MG63 (cell line): ENCODE measurements around the gene TRMT10B. TPM values are rescaled to one million over a fixed set of nuclear protein-coding genes. Genes with fewer than 3 reads are reported as not detected.

Experiments used
- DNase-seq: peaks from one replicate; pipeline ENCODE4 v3.0.0-alpha.2; 2020
- H3K27me3 ChIP-seq: fragments of 250-450 bp; sonication (Bioruptor Pico); 2 replicates; pipeline ENCODE4 v1.5.1; 2020; ENCODE audit warnings: mild to moderate bottlenecking, moderate library complexity
- H3K36me3 ChIP-seq: fragments of 250-450 bp; sonication (Bioruptor Pico); 2 replicates; pipeline ENCODE4 v1.5.1; 2020; ENCODE audit warnings: mild to moderate bottlenecking, moderate library complexity
- H3K4me3 ChIP-seq: fragments of 250-450 bp; sonication (Bioruptor Pico); 2 replicates; pipeline ENCODE4 v1.5.1; 2020; ENCODE audit warnings: mild to moderate bottlenecking, moderate library complexity
- H3K9me3 ChIP-seq: fragments of 250-450 bp; sonication (Bioruptor Pico); 2 replicates; pipeline ENCODE4 v1.5.1; 2020; ENCODE audit warnings: mild to moderate bottlenecking, moderate library complexity
- total RNA-seq: library from RNA; depleted of rRNA; stranded (reverse); fragments of >200 nt; shearing (Covaris generic); gene quantifications from 2 replicates; pipeline ENCODE4 v1.2.3, GENCODE V29; 2014; ENCODE audit warnings: low replicate concordance; rRNA removed

TRMT10B gene, protein sequence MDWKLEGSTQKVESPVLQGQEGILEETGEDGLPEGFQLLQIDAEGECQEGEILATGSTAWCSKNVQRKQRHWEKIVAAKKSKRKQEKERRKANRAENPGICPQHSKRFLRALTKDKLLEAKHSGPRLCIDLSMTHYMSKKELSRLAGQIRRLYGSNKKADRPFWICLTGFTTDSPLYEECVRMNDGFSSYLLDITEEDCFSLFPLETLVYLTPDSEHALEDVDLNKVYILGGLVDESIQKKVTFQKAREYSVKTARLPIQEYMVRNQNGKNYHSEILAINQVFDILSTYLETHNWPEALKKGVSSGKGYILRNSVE
- 1.5 and 5.1 TPM in 2 replicates for total RNA-seq

DNA sequence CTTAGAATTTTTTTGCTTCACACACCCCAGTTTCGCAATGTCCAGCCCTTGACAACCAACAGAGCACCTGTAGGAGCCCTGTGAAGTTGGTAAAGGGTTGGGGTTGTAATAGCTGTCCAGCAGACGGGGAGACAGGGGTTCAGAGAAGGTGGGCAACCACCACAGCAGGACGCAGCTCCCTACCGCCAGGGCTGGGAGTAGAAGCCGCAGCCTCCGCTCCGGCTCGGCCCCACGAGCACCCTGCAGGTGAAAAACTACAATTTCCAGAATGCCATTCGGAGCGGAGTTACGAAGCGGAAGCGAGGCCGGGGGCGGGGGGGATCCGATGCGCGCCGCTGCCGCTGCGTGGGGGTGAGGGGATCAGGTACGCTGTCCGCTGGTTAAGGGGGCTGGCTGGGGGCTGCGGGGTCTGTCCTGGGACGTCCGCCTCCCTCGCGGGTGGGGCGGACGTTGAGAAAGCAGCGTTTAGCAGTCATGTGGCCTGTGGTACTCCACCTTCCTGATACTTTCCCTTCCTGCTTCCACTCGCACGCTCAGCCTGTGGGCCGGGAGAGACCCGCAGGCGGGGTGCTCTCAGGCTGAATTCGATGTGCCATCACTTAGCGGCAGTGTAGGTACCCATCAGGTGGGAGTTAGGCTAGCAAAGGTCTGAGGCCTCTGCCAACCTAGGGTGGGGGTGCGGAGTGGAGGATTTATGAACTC is at the start of gene TRMT10B:
Gene TRMT10B, plus strand, starts transcription at position 317 of the 702 bp plus-strand sequence. CDS start 8,127 bp downstream, outside the sequence.
- Histone ChIP-seq H3K9me3 (peaks cover 3% of the 10 kb centered on the region), H3K27me3 (no peaks in the 10 kb centered on the region), H3K4me3 (peak within 1 kb of the TSS; percentile 56), H3K36me3 (no peaks in the 10 kb centered on the region)
- peak; percentile 53 for DNase-seq

DNA sequence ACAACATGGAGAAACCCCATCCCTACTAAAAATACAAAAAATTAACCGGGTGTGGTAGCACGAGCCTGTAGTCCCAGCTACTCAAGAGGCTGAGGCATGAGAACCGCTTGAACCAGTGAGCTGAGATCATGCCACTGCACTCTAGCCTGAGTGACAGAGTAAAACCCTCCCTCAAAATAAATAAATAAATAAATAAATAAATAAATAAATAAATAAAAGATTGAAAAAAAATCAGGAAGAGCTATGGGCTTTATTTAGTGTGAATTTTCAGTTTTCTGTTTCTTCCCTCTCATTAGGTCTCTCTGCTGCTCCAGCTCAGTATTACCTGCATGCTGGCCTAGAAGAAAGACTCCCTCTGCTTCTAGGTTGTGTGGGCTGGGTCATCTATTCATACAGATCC is 47.8 kb upstream of the TRMT10B start:
- peaks cover 11% of the 10 kb centered on the region for H3K27me3 ChIP-seq

DNA sequence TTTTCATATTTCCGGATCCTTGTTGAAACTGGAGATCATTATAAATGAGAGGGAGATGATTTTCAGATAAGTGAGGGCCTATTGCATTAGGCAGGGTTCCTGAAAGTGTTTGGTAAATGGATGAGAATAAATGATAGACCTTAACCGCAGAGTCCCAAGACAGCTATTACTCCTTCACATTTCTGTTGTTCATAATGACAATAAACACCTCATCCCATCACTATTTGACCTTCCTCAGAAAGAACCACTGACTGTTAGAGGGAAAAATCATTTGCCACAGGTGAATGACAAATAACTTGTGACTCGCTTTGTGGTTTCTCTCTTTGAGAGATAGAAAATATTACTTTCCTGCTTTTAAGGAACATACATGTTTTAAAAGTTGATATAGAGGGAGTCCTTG is 47.3 kb upstream of the TRMT10B start:
- no peaks in the 10 kb centered on the region for H3K36me3 ChIP-seq
- H3K4me3 ChIP-seq: no peak overlapping the region
- DNase-seq: no peak
- H3K27me3 ChIP-seq: peaks cover 11% of the 10 kb centered on the region
- no peaks in the 10 kb centered on the region for H3K9me3 ChIP-seq

More for the DNA sequence above, 47.8 kb upstream of the TRMT10B start:
- no peak for DNase-seq
- Histone ChIP-seq H3K4me3 (no peak overlapping the region), H3K9me3 (no peaks in the 10 kb centered on the region), H3K36me3 (no peaks in the 10 kb centered on the region)

DNA sequence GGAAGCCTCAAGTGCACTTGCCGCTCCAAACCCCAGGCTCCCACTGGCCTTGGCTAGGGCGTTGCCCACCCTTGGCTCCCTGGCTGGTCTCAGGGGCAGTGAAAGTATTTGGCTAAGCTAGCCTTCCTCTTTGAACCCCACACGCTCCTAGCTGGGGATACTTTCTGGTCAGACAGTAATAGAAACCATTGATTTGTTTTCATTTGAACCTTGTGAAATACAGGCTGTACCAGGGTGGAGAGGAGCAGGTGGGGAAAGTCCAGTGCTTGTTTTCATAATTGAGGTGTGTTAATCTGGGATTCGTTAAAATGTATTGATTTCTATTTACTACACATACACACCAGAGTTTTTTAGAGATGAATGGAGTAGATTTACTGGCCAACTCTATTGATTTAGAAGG is 45.9 kb upstream of the TRMT10B start:
- Histone ChIP-seq H3K4me3 (no peak overlapping the region), H3K27me3 (peaks cover 11% of the 10 kb centered on the region), H3K36me3 (no peaks in the 10 kb centered on the region), H3K9me3 (no peaks in the 10 kb centered on the region)
- no peak for DNase-seq

DNA sequence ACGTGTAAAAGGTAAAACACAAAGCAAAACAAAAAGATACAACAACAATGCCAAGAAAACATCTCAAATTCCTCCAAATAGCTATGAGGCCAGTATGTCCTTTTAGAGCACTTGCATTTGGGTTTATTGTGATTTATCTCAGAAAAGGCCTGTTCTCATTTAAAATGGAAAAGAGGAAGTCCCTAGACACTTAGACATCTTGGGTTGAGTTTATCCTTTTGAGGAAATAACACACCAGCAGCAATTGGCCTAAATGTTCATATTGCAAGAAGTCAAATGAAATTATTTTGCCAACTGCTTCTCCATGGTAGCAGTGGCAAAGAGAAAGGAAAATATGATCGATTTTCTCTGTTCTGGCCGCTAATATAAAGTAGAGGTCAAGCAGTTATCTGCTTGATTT is 43.6 kb upstream of the TRMT10B start:
- Histone ChIP-seq H3K9me3 (no peaks in the 10 kb centered on the region), H3K27me3 (no peaks in the 10 kb centered on the region)
- no peak for DNase-seq

DNA sequence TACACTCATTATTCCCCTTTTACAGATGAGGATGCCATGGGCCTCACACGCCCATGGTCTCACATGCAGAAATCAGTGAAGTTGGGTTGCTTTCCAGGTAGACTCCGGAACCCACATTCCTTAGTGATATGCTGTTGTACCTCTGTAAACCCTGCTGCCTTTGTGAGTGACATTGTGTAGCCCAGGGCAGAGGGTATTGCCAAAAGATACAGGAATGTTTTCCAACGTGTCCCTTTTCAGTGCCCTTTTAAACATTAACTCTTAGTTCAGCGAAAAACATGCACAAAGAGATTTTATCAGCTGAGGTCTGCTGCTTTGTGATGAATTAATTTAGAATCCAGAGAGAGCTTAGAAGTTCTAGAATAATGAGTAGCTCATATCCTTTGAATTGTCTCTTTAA is 38.3 kb upstream of the TRMT10B start:
- Histone ChIP-seq H3K9me3 (no peaks in the 10 kb centered on the region), H3K4me3 (no peak overlapping the region), H3K36me3 (no peaks in the 10 kb centered on the region), H3K27me3 (no peaks in the 10 kb centered on the region)
- no peak for DNase-seq

More for the DNA sequence above, 43.6 kb upstream of the TRMT10B start:
- Histone ChIP-seq H3K4me3 (no peak overlapping the region), H3K36me3 (no peaks in the 10 kb centered on the region)

DNA sequence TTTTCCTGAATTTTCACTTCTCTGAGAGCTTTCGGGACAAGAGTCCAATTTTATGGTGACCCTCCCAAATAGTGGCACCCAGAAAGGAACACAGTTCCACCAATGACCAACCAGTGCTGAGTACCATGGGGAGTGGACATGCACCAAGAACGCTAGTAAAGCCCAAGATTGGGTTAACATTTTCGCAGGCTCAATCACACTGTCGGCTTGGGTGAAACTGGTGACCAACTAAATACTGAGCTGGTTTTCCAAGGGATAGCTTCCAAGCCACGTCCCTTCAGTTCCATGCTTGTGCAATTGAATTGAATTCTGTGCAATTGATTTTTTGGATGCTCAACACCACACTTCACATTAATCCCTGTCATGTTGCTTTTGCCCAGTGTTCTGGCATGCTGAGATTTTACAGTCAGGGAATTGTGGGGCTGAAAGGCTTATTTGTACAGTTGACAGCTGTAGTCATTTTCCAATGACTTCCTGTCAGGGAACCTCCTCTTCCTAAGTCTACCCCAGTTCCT is 37.6 kb upstream of the TRMT10B start:
- no peaks in the 10 kb centered on the region for H3K36me3 ChIP-seq
- no peaks in the 10 kb centered on the region for H3K27me3 ChIP-seq
- DNase-seq: no peak
- H3K4me3 ChIP-seq: no peak overlapping the region
- no peaks in the 10 kb centered on the region for H3K9me3 ChIP-seq

DNA sequence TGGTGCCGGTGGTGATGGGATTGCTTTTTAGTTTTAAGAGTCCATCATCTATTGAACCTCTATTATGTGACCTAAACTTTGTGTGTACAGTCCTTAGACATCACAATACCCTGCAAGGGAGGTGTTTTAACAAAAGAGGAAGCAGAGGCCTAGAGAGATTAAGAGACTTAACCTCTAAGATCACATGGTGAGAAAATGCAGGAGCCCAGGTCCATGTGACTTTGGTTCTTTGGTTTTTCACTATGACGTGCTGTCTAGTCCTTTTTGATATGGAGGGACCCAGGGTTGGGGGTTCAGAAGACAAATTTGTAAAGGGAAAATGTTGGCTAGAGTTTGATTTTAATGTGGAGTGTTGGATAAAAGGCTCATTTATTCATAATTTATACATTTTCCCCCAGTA is 34.1 kb upstream of the TRMT10B start:
- Histone ChIP-seq H3K9me3 (no peaks in the 10 kb centered on the region), H3K27me3 (no peaks in the 10 kb centered on the region), H3K4me3 (no peak overlapping the region), H3K36me3 (no peaks in the 10 kb centered on the region)
- no peak for DNase-seq

DNA sequence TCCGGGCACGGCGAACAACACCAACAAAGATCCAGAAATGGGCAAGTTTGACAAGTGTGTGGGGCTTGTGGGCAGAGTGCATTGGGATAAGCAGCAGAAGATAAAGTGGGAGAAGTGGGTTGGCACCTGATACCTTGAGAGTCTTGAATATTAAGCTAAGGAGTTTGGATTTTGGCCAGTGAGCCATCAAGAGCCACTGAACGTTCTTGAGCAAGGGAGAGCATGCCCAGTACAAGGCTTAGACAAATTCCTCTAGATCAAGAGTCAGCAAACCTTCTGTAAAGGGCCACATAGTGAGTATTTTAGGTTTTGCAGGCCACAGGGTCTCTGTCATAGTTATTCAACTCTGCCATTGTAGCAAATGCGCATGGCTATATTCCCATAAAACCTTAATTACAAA is 26.6 kb upstream of the TRMT10B start:
- DNase-seq: no peak
- no peaks in the 10 kb centered on the region for H3K9me3 ChIP-seq
- H3K27me3 ChIP-seq: no peaks in the 10 kb centered on the region
- no peak overlapping the region for H3K4me3 ChIP-seq
- H3K36me3 ChIP-seq: no peaks in the 10 kb centered on the region

DNA sequence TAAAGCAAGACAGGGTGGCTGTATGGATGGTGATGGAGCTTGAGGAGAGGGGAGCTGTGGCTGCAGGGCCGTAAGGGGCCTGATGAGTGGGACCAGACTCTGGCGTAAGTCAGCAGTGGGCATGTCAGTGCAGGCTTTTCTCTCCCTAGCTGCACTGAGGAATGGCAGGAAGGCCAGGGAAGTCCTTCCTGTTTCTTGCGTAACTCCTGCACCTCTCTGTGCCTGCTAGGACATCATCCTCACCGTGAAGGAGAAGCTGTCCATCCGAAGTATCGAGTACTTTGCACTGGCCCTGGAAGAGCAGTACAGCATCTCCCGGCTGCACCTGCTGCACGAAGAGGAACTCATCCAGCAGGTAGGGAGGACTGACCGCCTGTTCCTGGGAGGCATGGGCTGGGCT is 24.1 kb upstream of the TRMT10B start:
- Histone ChIP-seq H3K36me3 (no peaks in the 10 kb centered on the region), H3K9me3 (no peaks in the 10 kb centered on the region), H3K4me3 (no peak overlapping the region), H3K27me3 (no peaks in the 10 kb centered on the region)
- DNase-seq: no peak

DNA sequence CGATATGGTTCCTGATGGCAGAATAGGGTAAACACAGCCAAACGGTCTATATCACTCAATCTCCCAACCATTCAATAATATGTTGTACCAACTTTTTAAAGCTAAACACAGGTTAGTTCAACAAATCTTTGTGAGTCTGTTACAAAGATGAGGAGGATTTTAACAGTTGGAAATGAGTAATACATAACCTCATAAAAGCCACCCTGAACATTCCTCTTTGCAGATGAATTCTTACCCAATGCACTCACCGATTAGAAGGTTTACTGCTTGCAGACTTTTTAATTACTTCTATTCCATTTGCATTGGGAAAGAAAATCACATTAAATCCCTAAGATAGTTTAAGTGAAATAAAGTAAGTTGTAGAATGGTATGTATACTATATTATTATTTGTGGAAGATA is 23.3 kb upstream of the TRMT10B start:
- Histone ChIP-seq H3K27me3 (no peaks in the 10 kb centered on the region), H3K4me3 (no peak overlapping the region), H3K9me3 (no peaks in the 10 kb centered on the region), H3K36me3 (no peaks in the 10 kb centered on the region)
- no peak for DNase-seq

DNA sequence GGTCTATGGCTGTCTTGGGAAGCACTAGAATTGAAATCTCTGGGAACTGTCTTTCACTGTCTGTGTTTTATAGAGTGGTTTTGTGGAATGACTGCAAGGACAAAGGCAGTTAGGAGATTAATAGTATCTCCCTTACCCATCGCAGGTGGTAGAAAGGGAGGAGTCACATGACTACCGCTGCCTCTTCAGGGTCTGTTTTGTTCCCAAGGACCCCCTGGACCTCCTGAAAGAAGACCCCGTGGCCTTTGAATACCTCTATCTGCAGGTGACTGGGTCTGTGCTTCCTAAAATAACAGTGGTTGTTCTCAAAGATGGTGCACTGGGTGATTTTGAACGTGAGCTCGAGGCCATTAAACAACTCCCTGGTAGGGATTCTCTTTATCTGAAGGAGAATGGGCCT is 22.8 kb upstream of the TRMT10B start:
- DNase-seq: no peak
- Histone ChIP-seq H3K36me3 (no peaks in the 10 kb centered on the region), H3K4me3 (no peak overlapping the region), H3K27me3 (no peaks in the 10 kb centered on the region), H3K9me3 (no peaks in the 10 kb centered on the region)

DNA sequence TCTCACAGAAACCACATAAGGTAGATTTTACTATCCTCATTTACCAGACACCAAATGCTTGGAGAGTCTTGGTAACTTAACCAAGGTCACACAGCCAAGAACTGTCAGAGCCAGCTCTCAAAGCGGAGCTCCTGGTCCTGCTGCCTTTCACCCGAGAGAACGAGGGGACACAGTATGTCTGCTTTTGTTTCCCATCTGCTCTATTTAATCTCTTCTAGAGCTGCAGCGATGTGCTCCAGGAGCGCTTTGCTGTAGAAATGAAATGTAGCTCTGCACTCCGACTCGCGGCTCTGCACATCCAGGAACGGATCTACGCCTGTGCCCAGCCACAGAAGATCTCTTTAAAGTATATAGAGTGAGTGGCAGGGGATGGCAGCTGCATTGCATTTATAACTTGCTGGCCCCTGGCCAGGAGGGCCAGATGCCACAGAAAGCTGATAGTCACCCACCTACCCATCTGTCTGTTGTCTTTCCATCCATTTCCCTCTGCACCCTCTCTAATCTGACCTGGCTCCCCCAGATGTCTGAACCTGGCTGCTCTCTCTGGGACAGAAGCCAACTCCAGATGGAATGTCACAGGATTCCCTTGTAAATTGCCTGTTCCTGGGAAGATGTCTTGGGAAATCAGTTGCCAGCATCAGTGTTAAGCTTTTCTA is 21.4 kb upstream of the TRMT10B start:
- DNase-seq: no peak

DNA sequence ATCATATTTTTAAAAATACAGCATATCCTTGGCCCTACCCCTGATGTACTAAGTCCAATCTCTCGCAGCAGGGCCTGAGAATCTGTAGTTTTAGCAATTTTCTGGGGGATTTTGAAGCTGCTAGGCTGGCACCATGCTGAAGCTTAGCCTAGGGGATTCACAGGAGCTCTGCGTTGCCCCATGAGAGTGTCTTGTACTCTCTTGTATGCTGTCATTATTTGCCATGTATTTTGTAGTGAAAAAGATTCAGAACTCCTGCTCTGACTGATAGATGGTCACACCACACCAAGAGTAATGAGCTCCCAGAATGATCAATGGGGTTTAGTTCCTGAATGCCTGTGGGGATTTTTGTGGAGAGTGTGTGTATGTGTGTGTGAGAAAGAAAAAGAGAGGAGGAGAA is 20.7 kb upstream of the TRMT10B start:
- no peaks in the 10 kb centered on the region for H3K27me3 ChIP-seq
- no peak overlapping the region for H3K4me3 ChIP-seq
- DNase-seq: no peak

More for the DNA sequence above, 21.4 kb upstream of the TRMT10B start:
- no peaks in the 10 kb centered on the region for H3K27me3 ChIP-seq
- H3K9me3 ChIP-seq: no peaks in the 10 kb centered on the region
- H3K36me3 ChIP-seq: no peaks in the 10 kb centered on the region
- no peak overlapping the region for H3K4me3 ChIP-seq

DNA sequence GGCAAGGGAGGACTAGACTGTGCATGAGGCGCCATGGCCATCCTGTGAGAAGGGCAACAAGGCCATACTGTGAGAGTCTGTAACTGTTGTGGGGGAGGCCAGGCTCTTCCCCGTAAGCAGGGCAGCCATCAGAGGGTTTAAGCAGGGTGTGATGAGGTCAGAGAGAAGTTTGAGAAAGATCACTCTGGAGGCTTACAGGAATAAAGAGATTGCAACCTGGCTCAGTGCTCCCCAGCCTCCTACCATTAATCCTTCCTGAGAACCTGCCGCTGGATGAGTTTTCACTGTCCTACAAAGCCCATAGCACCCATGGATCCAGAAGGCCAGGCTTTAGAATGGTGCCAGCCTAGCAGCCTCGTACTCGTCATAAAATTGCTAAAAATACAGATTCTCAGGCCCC is 14.4 kb upstream of the TRMT10B start:
- no peaks in the 10 kb centered on the region for H3K27me3 ChIP-seq
- H3K4me3 ChIP-seq: no peak overlapping the region
- H3K36me3 ChIP-seq: no peaks in the 10 kb centered on the region
- H3K9me3 ChIP-seq: no peaks in the 10 kb centered on the region
- no peak for DNase-seq

More for the DNA sequence above, 20.7 kb upstream of the TRMT10B start:
- H3K36me3 ChIP-seq: no peaks in the 10 kb centered on the region
- no peaks in the 10 kb centered on the region for H3K9me3 ChIP-seq

DNA sequence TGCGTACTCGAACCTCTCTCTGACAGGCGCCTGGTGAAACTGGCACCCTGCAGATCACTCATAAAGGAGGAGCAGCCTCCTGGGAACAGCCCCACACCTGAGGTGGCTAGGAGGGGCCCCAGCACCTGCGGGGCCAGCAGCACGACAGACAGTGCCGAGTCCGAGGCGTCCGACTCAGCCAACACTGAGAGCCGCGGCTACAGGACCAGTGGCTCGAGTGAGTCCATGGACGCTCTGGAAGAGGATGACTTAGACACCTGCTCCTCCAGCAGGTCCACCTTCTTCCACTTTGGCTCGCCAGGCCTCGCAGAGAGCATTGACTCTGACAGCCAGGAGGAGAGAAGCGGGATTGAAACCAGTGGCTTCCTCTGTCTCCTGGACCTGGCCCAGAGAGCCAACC is 13.5 kb upstream of the TRMT10B start:
- H3K27me3 ChIP-seq: no peaks in the 10 kb centered on the region
- DNase-seq: no peak
- no peaks in the 10 kb centered on the region for H3K36me3 ChIP-seq
- no peaks in the 10 kb centered on the region for H3K9me3 ChIP-seq
- H3K4me3 ChIP-seq: no peak overlapping the region

DNA sequence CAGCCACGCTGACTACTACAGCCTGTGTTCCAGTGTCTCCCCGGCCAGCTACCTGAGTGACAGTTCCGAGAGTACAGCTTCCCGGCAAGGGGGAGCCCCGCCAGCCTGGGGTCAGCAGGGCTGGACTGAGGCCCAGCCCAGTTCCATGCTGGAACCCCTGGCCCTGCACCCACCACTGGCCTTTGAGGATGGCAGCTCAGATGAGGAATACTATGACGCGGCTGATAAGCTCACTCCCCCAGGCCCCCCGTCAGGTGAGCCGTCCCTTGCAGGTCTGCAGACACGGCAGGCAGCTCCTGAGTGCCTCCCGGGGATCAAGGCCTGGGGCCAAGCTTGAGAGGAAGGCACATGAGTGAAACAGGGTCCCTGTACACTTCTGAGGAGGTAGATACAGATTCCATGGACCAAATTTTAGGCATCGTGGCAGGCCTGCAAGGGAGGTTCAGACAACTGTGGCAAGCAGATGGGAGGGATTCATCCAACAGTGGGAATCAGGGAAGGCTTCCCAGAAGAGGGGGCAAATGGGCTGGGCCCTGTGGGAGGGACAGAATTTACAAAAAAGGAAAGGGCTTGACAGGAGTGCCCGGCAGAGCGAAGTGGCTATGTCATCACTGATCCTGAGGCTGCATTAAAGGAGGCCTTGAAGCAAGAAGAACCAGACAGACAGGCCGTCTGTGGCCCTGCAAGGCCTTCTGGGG is 12.8 kb upstream of the TRMT10B start:
- Histone ChIP-seq H3K4me3 (no peak overlapping the region), H3K27me3 (no peaks in the 10 kb centered on the region), H3K9me3 (no peaks in the 10 kb centered on the region), H3K36me3 (no peaks in the 10 kb centered on the region)
- no peak for DNase-seq
